ENCODE measurements around the gene RAPGEF3.
A peak's percentile ranks its signal among the peaks of the same experiment; 100 is the strongest.

The RAPGEF3 gene

GRCh38 chr12:47777151-47777550 lies 18.5 kb upstream of the RAPGEF3 start:
- H3K36me3 ChIP-seq, result peaks cover under 1% of the 10 kb centered on the region; the same call in 1 of the 2 replicates
- no peak for TF ChIP-seq CTCF (IDR thresholded peaks at IDR 0.05; ENCODE audit: low read depth, low read length)
- no peak overlapping the region for H3K27ac ChIP-seq

GRCh38 chr12:47776471-47777143 lies 17.9 kb upstream of the RAPGEF3 start:
- no peak for TF ChIP-seq CTCF (IDR thresholded peaks at IDR 0.05; ENCODE audit: low read depth, low read length)
- no peaks in the 10 kb centered on the region for H3K27me3 ChIP-seq (ENCODE audit: insufficient read depth, low read depth, severe bottlenecking)
- H3K4me3 ChIP-seq (ENCODE audit: low read depth, low read length), result no peak overlapping the region
- no peaks in the 10 kb centered on the region; the same call in 1 of the 2 replicates for H3K36me3 ChIP-seq
- no peaks in the 10 kb centered on the region for H3K9me3 ChIP-seq (ENCODE audit: severe bottlenecking)
- H3K27ac ChIP-seq, result no peak overlapping the region
- DNase-seq, result no peak

More at GRCh38 chr12:47777151-47777550, 18.5 kb upstream of the RAPGEF3 start:
- DNase-seq, result no peak
- Histone ChIP-seq H3K4me3 (ENCODE audit: low read depth, low read length) (no peak overlapping the region), H3K9me3 (ENCODE audit: severe bottlenecking) (no peaks in the 10 kb centered on the region), H3K27me3 (ENCODE audit: insufficient read depth, low read depth, severe bottlenecking) (no peaks in the 10 kb centered on the region)

- no peaks in the 10 kb centered on the region; the same call in 1 of the 2 replicates for H3K36me3 ChIP-seq
- no peak for TF ChIP-seq CTCF (IDR thresholded peaks at IDR 0.05; ENCODE audit: low read depth, low read length)
- no peaks in the 10 kb centered on the region for H3K27me3 ChIP-seq (ENCODE audit: insufficient read depth, low read depth, severe bottlenecking)
- H3K9me3 ChIP-seq (ENCODE audit: severe bottlenecking), result no peaks in the 10 kb centered on the region
- H3K4me3 ChIP-seq (ENCODE audit: low read depth, low read length), result no peak overlapping the region
- no peak for DNase-seq
- H3K27ac ChIP-seq, result no peak overlapping the region
Observed at GRCh38 chr12:47775100-47775911, 16.6 kb upstream of the RAPGEF3 start.

- H3K36me3 ChIP-seq, result no peaks in the 10 kb centered on the region; the same call in 1 of the 2 replicates
- no peak for TF ChIP-seq CTCF (IDR thresholded peaks at IDR 0.05; ENCODE audit: low read depth, low read length)
- DNase-seq, result no peak
- H3K27me3 ChIP-seq (ENCODE audit: insufficient read depth, low read depth, severe bottlenecking), result no peaks in the 10 kb centered on the region
- no peak overlapping the region for H3K4me3 ChIP-seq (ENCODE audit: low read depth, low read length)
- no peak overlapping the region for H3K27ac ChIP-seq
- H3K9me3 ChIP-seq (ENCODE audit: severe bottlenecking), result no peaks in the 10 kb centered on the region
Observed at GRCh38 chr12:47774663-47775062, 16.0 kb upstream of the RAPGEF3 start.

- no peaks in the 10 kb centered on the region for H3K9me3 ChIP-seq (ENCODE audit: severe bottlenecking)
- DNase-seq, result no peak
- H3K27ac ChIP-seq, result peak overlapping the region; percentile 76
- no peaks in the 10 kb centered on the region; the same call in 1 of the 2 replicates for H3K36me3 ChIP-seq
- TF ChIP-seq CTCF (IDR thresholded peaks at IDR 0.05; ENCODE audit: low read depth, low read length), result no peak
- no peaks in the 10 kb centered on the region for H3K27me3 ChIP-seq (ENCODE audit: insufficient read depth, low read depth, severe bottlenecking)
- peak overlapping the region; percentile 63 for H3K4me3 ChIP-seq (ENCODE audit: low read depth, low read length)
Observed at GRCh38 chr12:47773858-47774580, 15.3 kb upstream of the RAPGEF3 start.
